Activated naive CD8-positive, alpha-beta T cell treated with anti-CD3 and anti-CD28 coated beads, Interleukin-2, amount 50 U/mL, for 24 hours (primary cell): Measurements from ENCODE around the gene ADAMTS8.

Experiments
- ATAC-seq: fragments of 150-1000 bp; cut with Tn5 transposase; one replicate; pipeline ENCODE4 v1.10.0; 2021
- DNase-seq: peaks from one replicate; pipeline ENCODE4 v3.0.0; 2021
- H3K27ac Mint-ChIP-seq: one replicate; pipeline ENCODE4 v1.8.0; 2021; ENCODE audit warnings: mild to moderate bottlenecking, mixed read lengths
- H3K27me3 Mint-ChIP-seq: one replicate; pipeline ENCODE4 v1.8.0; 2021; ENCODE audit warnings: mixed read lengths
- H3K36me3 Mint-ChIP-seq: one replicate; pipeline ENCODE4 v1.8.0; 2021; ENCODE audit warnings: low read depth, mixed read lengths
- H3K4me1 Mint-ChIP-seq: one replicate; pipeline ENCODE4 v1.8.0; 2021; ENCODE audit warnings: mixed read lengths
- H3K4me3 Mint-ChIP-seq: one replicate; pipeline ENCODE4 v1.8.0; 2021; ENCODE audit warnings: mild to moderate bottlenecking, moderate library complexity, mixed read lengths
- H3K9me3 Mint-ChIP-seq: one replicate; pipeline ENCODE4 v1.8.0; 2021; ENCODE audit warnings: mixed read lengths

ADAMTS8 gene

GRCh38 chr11:130428316-130429119 lies at the start of gene ADAMTS8:
Gene ADAMTS8 (minus strand): TSS chr11:130428609. CDS start chr11:130428286, 323 bp downstream.
- Mint-ChIP-seq H3K9me3 (no peaks in the 10 kb centered on the region), H3K36me3 (no peaks in the 10 kb centered on the region), H3K4me3 (peak within 1 kb of the TSS; percentile 65), H3K4me1 (peaks cover 7% of the 10 kb centered on the region), H3K27ac (no peak within 1 kb of the TSS), H3K27me3 (peaks cover 58% of the 10 kb centered on the region)
- ATAC-seq (peak; percentile 29), DNase-seq (no peak)

- Mint-ChIP-seq H3K36me3 (no peaks in the 10 kb centered on the region), H3K4me1 (no peaks in the 10 kb centered on the region), H3K4me3 (no peak overlapping the region), H3K27me3 (no peaks in the 10 kb centered on the region), H3K27ac (no peak overlapping the region), H3K9me3 (no peaks in the 10 kb centered on the region)
- DNase-seq (no peak), ATAC-seq (no peak)
These were observed 49.3 kb upstream of the ADAMTS8 start for GRCh38 chr11:130477586-130478203.

GRCh38 chr11:130476922-130477491 lies 48.6 kb upstream of the ADAMTS8 start:
- no peaks in the 10 kb centered on the region for H3K36me3 Mint-ChIP-seq
- H3K4me3 Mint-ChIP-seq, result no peak overlapping the region
- no peaks in the 10 kb centered on the region for H3K27me3 Mint-ChIP-seq
- no peaks in the 10 kb centered on the region for H3K9me3 Mint-ChIP-seq
- H3K27ac Mint-ChIP-seq, result no peak overlapping the region
- no peaks in the 10 kb centered on the region for H3K4me1 Mint-ChIP-seq
- DNase-seq (no peak), ATAC-seq (no peak)

GRCh38 chr11:130476200-130476921 lies 48.0 kb upstream of the ADAMTS8 start:
- no peak for ATAC-seq
- H3K9me3 Mint-ChIP-seq, result no peaks in the 10 kb centered on the region
- H3K27ac Mint-ChIP-seq, result no peak overlapping the region
- DNase-seq, result no peak
- no peaks in the 10 kb centered on the region for H3K36me3 Mint-ChIP-seq
- H3K4me3 Mint-ChIP-seq, result no peak overlapping the region
- no peaks in the 10 kb centered on the region for H3K27me3 Mint-ChIP-seq
- H3K4me1 Mint-ChIP-seq, result no peaks in the 10 kb centered on the region

- Mint-ChIP-seq H3K4me1 (no peaks in the 10 kb centered on the region), H3K4me3 (no peak overlapping the region), H3K27ac (no peak overlapping the region), H3K27me3 (no peaks in the 10 kb centered on the region), H3K9me3 (no peaks in the 10 kb centered on the region), H3K36me3 (no peaks in the 10 kb centered on the region)
- DNase-seq, result no peak
- ATAC-seq, result no peak
These were observed 47.1 kb upstream of the ADAMTS8 start for GRCh38 chr11:130475426-130476053.

- DNase-seq (no peak), ATAC-seq (no peak)
- Mint-ChIP-seq H3K27ac (no peak overlapping the region), H3K27me3 (no peaks in the 10 kb centered on the region), H3K36me3 (no peaks in the 10 kb centered on the region), H3K4me1 (no peaks in the 10 kb centered on the region), H3K4me3 (no peak overlapping the region), H3K9me3 (no peaks in the 10 kb centered on the region)
These were observed 46.4 kb upstream of the ADAMTS8 start for GRCh38 chr11:130474637-130475400.

- Mint-ChIP-seq H3K4me3 (no peak overlapping the region), H3K4me1 (no peaks in the 10 kb centered on the region), H3K27me3 (no peaks in the 10 kb centered on the region), H3K36me3 (no peaks in the 10 kb centered on the region), H3K27ac (no peak overlapping the region), H3K9me3 (no peaks in the 10 kb centered on the region)
- ATAC-seq, result no peak
- no peak for DNase-seq
These were observed 45.5 kb upstream of the ADAMTS8 start for GRCh38 chr11:130473795-130474377.

- Mint-ChIP-seq H3K4me3 (no peak overlapping the region), H3K4me1 (no peaks in the 10 kb centered on the region), H3K9me3 (no peaks in the 10 kb centered on the region), H3K36me3 (no peaks in the 10 kb centered on the region), H3K27me3 (no peaks in the 10 kb centered on the region), H3K27ac (no peak overlapping the region)
- ATAC-seq, result no peak
- DNase-seq, result no peak
These were observed 44.8 kb upstream of the ADAMTS8 start for GRCh38 chr11:130473056-130473794.

GRCh38 chr11:130472434-130472961 lies 44.1 kb upstream of the ADAMTS8 start:
- DNase-seq, result no peak
- Mint-ChIP-seq H3K36me3 (no peaks in the 10 kb centered on the region), H3K9me3 (no peaks in the 10 kb centered on the region), H3K27ac (no peak overlapping the region), H3K4me1 (no peaks in the 10 kb centered on the region), H3K4me3 (no peak overlapping the region), H3K27me3 (no peaks in the 10 kb centered on the region)
- ATAC-seq, result no peak

- Mint-ChIP-seq H3K27ac (no peak overlapping the region), H3K4me1 (no peaks in the 10 kb centered on the region), H3K4me3 (no peak overlapping the region), H3K9me3 (no peaks in the 10 kb centered on the region), H3K27me3 (no peaks in the 10 kb centered on the region), H3K36me3 (no peaks in the 10 kb centered on the region)
- no peak for DNase-seq
- ATAC-seq, result no peak
These were observed 43.5 kb upstream of the ADAMTS8 start for GRCh38 chr11:130471731-130472433.

- DNase-seq, result no peak
- ATAC-seq, result no peak
- no peaks in the 10 kb centered on the region for H3K4me1 Mint-ChIP-seq
- H3K4me3 Mint-ChIP-seq, result no peak overlapping the region
- no peak overlapping the region for H3K27ac Mint-ChIP-seq
- no peaks in the 10 kb centered on the region for H3K9me3 Mint-ChIP-seq
- H3K27me3 Mint-ChIP-seq, result no peaks in the 10 kb centered on the region
- H3K36me3 Mint-ChIP-seq, result no peaks in the 10 kb centered on the region
These were observed 42.7 kb upstream of the ADAMTS8 start for GRCh38 chr11:130470832-130471706.

GRCh38 chr11:130469181-130469580 lies 40.8 kb upstream of the ADAMTS8 start:
- Mint-ChIP-seq H3K27me3 (no peaks in the 10 kb centered on the region), H3K4me3 (no peak overlapping the region), H3K27ac (no peak overlapping the region), H3K36me3 (no peaks in the 10 kb centered on the region), H3K9me3 (no peaks in the 10 kb centered on the region), H3K4me1 (no peaks in the 10 kb centered on the region)
- no peak for ATAC-seq
- no peak for DNase-seq
